GM12801 (cell line): ENCODE measurements around the gene TNFAIP3.

Experiments used
- CTCF ChIP-seq: IDR thresholded peaks from one replicate; pipeline ENCODE4 v1.5.1; 2011; ENCODE audit warnings: control low read depth; ENCODE audit not compliant: insufficient read length; ENCODE audit errors: extremely low read depth

Gene TNFAIP3

GRCh38 chr6:137834508-137834907 is 32.6 kb upstream of the TNFAIP3 start:
- no peak for TF ChIP-seq CTCF

GRCh38 chr6:137836788-137837187 is 30.3 kb upstream of the TNFAIP3 start:
- TF ChIP-seq CTCF, result no peak

GRCh38 chr6:137839076-137839475 is 28.0 kb upstream of the TNFAIP3 start:
- no peak for TF ChIP-seq CTCF

- no peak for TF ChIP-seq CTCF
These were observed 26.8 kb upstream of the TNFAIP3 start for GRCh38 chr6:137840252-137840651.

- TF ChIP-seq CTCF, result no peak
These were observed 23.8 kb upstream of the TNFAIP3 start for GRCh38 chr6:137843211-137843610.

- TF ChIP-seq CTCF, result no peak
These were observed 21.6 kb upstream of the TNFAIP3 start for GRCh38 chr6:137845460-137845859.

GRCh38 chr6:137846274-137846673 is 20.8 kb upstream of the TNFAIP3 start:
- TF ChIP-seq CTCF, result no peak
